H9 (cell line): Measurements from ENCODE around the gene SGO2. TPM values are rescaled to one million over a fixed set of nuclear protein-coding genes. Genes with fewer than 3 reads are reported as not detected.
"Not testable (repeated sequence)": the region's sequence is repeated elsewhere in the genome, so short reads cannot be mapped to it uniquely, and the experiment has no call there.

Source experiments
- DNase-seq: peaks from one replicate; pipeline ENCODE4 v3.0.0-alpha.2; 2017
- H2AFZ ChIP-seq: one replicate; pipeline ENCODE4 v1.6.1; 2013; ENCODE audit warnings: mild to moderate bottlenecking, low read length, control low read depth, moderate library complexity
- H2AK5ac ChIP-seq: 2 replicates; pipeline ENCODE4 v1.6.1; 2013; ENCODE audit warnings: low read length, control low read depth, mixed read lengths; ENCODE audit not compliant: insufficient read length
- H2BK120ac ChIP-seq: one replicate; pipeline ENCODE4 v1.6.1; 2013; ENCODE audit warnings: low read depth, mild to moderate bottlenecking, low read length, control low read depth, inconsistent platforms; ENCODE audit not compliant: poor library complexity, severe bottlenecking
- H2BK12ac ChIP-seq: 2 replicates; pipeline ENCODE4 v1.6.1; 2013; ENCODE audit warnings: low read length, control low read depth, mixed read lengths, low read depth; ENCODE audit not compliant: insufficient read length
- H2BK15ac ChIP-seq: 2 replicates; pipeline ENCODE4 v1.6.1; 2013; ENCODE audit warnings: low read depth, low read length, control low read depth
- H2BK20ac ChIP-seq: one replicate; pipeline ENCODE4 v1.6.1; 2013; ENCODE audit warnings: low read depth, mild to moderate bottlenecking, low read length, control low read depth, inconsistent platforms; ENCODE audit not compliant: poor library complexity, severe bottlenecking
- H2BK5ac ChIP-seq: 2 replicates; pipeline ENCODE4 v1.6.1; 2013; ENCODE audit warnings: low read length, control low read depth, mixed read lengths; ENCODE audit not compliant: insufficient read length
- H3K14ac ChIP-seq: 2 replicates; pipeline ENCODE4 v1.6.1; 2013; ENCODE audit warnings: low read length, control low read depth; ENCODE audit not compliant: insufficient read depth
- H3K18ac ChIP-seq: 2 replicates; pipeline ENCODE4 v1.6.1; 2013; ENCODE audit warnings: low read depth, mild to moderate bottlenecking, mixed read lengths, low read length, control low read depth; ENCODE audit not compliant: insufficient read length
- H3K23ac ChIP-seq: 2 replicates; pipeline ENCODE4 v1.6.1; 2013; ENCODE audit warnings: low read length, control low read depth, mixed read lengths, low read depth; ENCODE audit not compliant: insufficient read length
- H3K23me2 ChIP-seq: 2 replicates; pipeline ENCODE4 v1.6.1; 2013; ENCODE audit warnings: low read depth, mild to moderate bottlenecking, mixed read lengths, low read length, control low read depth; ENCODE audit not compliant: insufficient read length, poor library complexity, severe bottlenecking
- H3K27ac ChIP-seq: 2 replicates; pipeline ENCODE4 v1.5.1; 2013; ENCODE audit warnings: low read length, control low read depth, mixed read lengths, low read depth; ENCODE audit not compliant: insufficient read length
- H3K27me3 ChIP-seq: 2 replicates; pipeline ENCODE4 v1.6.1; 2013; ENCODE audit warnings: low read length, control low read depth, inconsistent platforms; ENCODE audit not compliant: insufficient read depth
- H3K4ac ChIP-seq: 2 replicates; pipeline ENCODE4 v1.6.1; 2013; ENCODE audit warnings: low read depth, mild to moderate bottlenecking, control low read depth, inconsistent platforms, low read length, moderate library complexity
- H3K4me1 ChIP-seq: 2 replicates; pipeline ENCODE4 v1.6.1; 2013; ENCODE audit warnings: low read length, control low read depth, inconsistent platforms; ENCODE audit not compliant: insufficient read depth
- H3K4me2 ChIP-seq: 2 replicates; pipeline ENCODE4 v1.6.1; 2013; ENCODE audit warnings: low read length, control low read depth, mixed read lengths; ENCODE audit not compliant: insufficient read length, insufficient read depth
- H3K56ac ChIP-seq: 2 replicates; pipeline ENCODE4 v1.6.1; 2013; ENCODE audit warnings: low read depth, mild to moderate bottlenecking, mixed read lengths, low read length, control low read depth; ENCODE audit not compliant: insufficient read length
- H3K79me1 ChIP-seq: 2 replicates; pipeline ENCODE4 v1.6.1; 2013; ENCODE audit warnings: low read depth, mild to moderate bottlenecking, moderate library complexity, low read length, control low read depth, inconsistent platforms; ENCODE audit not compliant: insufficient read depth, poor library complexity, severe bottlenecking
- H3K79me2 ChIP-seq: 2 replicates; pipeline ENCODE4 v1.6.1; 2013; ENCODE audit warnings: low read length, control low read depth, inconsistent platforms; ENCODE audit not compliant: insufficient read depth
- H3K9ac ChIP-seq: 2 replicates; pipeline ENCODE4 v1.6.1; 2013; ENCODE audit warnings: low read length, control low read depth, mixed read lengths; ENCODE audit not compliant: insufficient read length; ENCODE audit errors: extremely low read depth
- H3K9me3 ChIP-seq: one replicate; pipeline ENCODE4 v1.6.1; 2013; ENCODE audit warnings: low read depth, low read length, inconsistent platforms; ENCODE audit not compliant: control insufficient read depth
- H3T11ph ChIP-seq: one replicate; pipeline ENCODE4 v1.6.1; 2013; ENCODE audit warnings: mild to moderate bottlenecking, low read length, control low read depth, inconsistent platforms
- H4K20me1 ChIP-seq: one replicate; pipeline ENCODE4 v1.6.1; 2013; ENCODE audit not compliant: control insufficient read depth, insufficient read length, insufficient read depth
- H4K5ac ChIP-seq: 2 replicates; pipeline ENCODE4 v1.6.1; 2013; ENCODE audit warnings: low read depth, mild to moderate bottlenecking, mixed read lengths, low read length, control low read depth; ENCODE audit not compliant: insufficient read length
- H4K8ac ChIP-seq: replicated peaks from 2 replicates; pipeline ENCODE4 v1.6.1; 2013; ENCODE audit warnings: low read length, control low read depth, mixed read lengths, low read depth; ENCODE audit not compliant: insufficient read length
- H4K91ac ChIP-seq: 2 replicates; pipeline ENCODE4 v1.6.1; 2013; ENCODE audit warnings: low read depth, mild to moderate bottlenecking, moderate library complexity, mixed read lengths, low read length, control low read depth; ENCODE audit not compliant: insufficient read length
- H3K27ac Mint-ChIP-seq, 3 experiments: 2 replicates in 2 of 3; 3 replicates in 1 of 3; pipeline ENCODE4 v1.8.0; 2020 to 2021; ENCODE audit warnings: mixed read lengths in 3 of 3, mild to moderate bottlenecking in 1 of 3, moderate library complexity in 1 of 3
- H3K27me3 Mint-ChIP-seq: 2 replicates; pipeline ENCODE4 v1.8.0; 2021; ENCODE audit warnings: low read depth, mild to moderate bottlenecking, moderate library complexity, mixed read lengths
- H3K36me3 Mint-ChIP-seq, 3 experiments: 2 replicates in 2 of 3; 3 replicates in 1 of 3; pipeline ENCODE4 v1.8.0; 2020 to 2021; ENCODE audit warnings: low read depth in 3 of 3, mixed read lengths in 3 of 3; ENCODE audit not compliant: insufficient read depth in 1 of 3
- H3K4me1 Mint-ChIP-seq, 2 experiments: 2 replicates each; pipeline ENCODE4 v1.8.0; 2020; ENCODE audit warnings: mixed read lengths in 2 of 2
- H3K4me3 Mint-ChIP-seq, 2 experiments: 2 replicates in 1 of 2; 3 replicates in 1 of 2; pipeline ENCODE4 v1.8.0; 2020 to 2021; ENCODE audit warnings: mild to moderate bottlenecking in 2 of 2, mixed read lengths in 2 of 2, moderate library complexity in 1 of 2
- H3K9me3 Mint-ChIP-seq, 2 experiments: 2 replicates in 1 of 2; 3 replicates in 1 of 2; pipeline ENCODE4 v1.8.0; 2020; ENCODE audit warnings: mild to moderate bottlenecking in 2 of 2, mixed read lengths in 2 of 2, moderate library complexity in 1 of 2
- WGBS: extraction: QIAGEN DNeasy Blood & Tissue Kit; methylation state at CpG from one replicate; pipeline ENCODE4 v1.1.7; 2013; ENCODE audit warnings: missing lambda C conversion rate, low lambda C conversion rate, mixed read lengths; ENCODE audit not compliant: insufficient read length; ENCODE audit errors: extremely low coverage; 5-methylcytosine and 5-hydroxymethylcytosine counted together
- total RNA-seq: library from RNA; stranded (reverse); gene quantifications from 2 replicates; pipeline ENCODE4 v1.2.1, GENCODE V29; 2021
- TF ChIP-seq, protein P1 (sequence below): fragments of 200-600 bp; sonication (generic); conservative IDR thresholded peaks from 3 replicates; pipeline ENCODE4 v1.8.0; 2021; ENCODE audit warnings: antibody characterized with exemption, mild to moderate bottlenecking

SGO2 gene
- total RNA-seq, 1 experiment from 2014 or later: 25.6 TPM

DNA sequence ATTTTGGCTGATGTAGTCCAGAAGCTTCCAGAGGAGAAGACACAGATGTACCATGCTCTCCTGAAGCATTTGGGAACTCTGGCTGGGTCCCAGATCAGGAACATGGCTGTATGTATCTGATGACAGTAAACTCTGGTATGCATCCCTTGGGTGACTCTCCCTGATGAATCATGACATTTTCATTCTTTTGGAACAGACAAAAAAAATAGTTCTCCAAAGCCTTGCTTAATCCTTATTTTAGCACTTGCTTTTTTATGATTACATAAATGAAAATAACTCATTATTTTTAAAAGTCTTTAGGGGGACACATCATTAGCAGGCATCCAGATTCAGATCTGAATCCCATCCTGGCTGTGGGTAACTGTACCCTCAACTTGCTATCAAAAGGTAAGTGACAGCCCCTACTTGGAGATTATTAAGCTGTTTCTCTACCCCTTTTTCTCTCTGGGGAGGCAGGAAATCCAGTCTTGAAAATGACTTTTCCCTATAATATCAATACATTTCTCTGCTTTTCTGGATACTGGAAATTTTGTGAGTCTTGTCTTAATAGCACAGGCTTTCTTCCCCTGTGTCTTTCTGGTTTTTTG is 83.1 kb downstream of the SGO2 start:
- TF ChIP-seq, protein P1, sequence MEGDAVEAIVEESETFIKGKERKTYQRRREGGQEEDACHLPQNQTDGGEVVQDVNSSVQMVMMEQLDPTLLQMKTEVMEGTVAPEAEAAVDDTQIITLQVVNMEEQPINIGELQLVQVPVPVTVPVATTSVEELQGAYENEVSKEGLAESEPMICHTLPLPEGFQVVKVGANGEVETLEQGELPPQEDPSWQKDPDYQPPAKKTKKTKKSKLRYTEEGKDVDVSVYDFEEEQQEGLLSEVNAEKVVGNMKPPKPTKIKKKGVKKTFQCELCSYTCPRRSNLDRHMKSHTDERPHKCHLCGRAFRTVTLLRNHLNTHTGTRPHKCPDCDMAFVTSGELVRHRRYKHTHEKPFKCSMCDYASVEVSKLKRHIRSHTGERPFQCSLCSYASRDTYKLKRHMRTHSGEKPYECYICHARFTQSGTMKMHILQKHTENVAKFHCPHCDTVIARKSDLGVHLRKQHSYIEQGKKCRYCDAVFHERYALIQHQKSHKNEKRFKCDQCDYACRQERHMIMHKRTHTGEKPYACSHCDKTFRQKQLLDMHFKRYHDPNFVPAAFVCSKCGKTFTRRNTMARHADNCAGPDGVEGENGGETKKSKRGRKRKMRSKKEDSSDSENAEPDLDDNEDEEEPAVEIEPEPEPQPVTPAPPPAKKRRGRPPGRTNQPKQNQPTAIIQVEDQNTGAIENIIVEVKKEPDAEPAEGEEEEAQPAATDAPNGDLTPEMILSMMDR: no peak
- Histone ChIP-seq H2BK120ac (no peak overlapping the region), H3K4me1 (no peaks in the 10 kb centered on the region), H4K8ac (no peak overlapping the region), H2AK5ac (no peak overlapping the region), H3K4ac (no peak overlapping the region), H3K18ac (no peak overlapping the region), H3K14ac (no peak overlapping the region), H2BK20ac (no peak overlapping the region), H3K9ac (no peak overlapping the region), H3K4me2 (no peak overlapping the region), H3K27me3 (no peaks in the 10 kb centered on the region), H3K79me1 (no peaks in the 10 kb centered on the region), H3K23ac (no peak overlapping the region), H2AFZ (no peak overlapping the region), H2BK12ac (no peak overlapping the region), H4K91ac (no peak overlapping the region), H3K56ac (no peak overlapping the region), H2BK15ac (no peak overlapping the region), H3K23me2 (no peaks in the 10 kb centered on the region), H3T11ph (no peak overlapping the region), H3K27ac (no peak overlapping the region), H4K20me1 (no peaks in the 10 kb centered on the region), H2BK5ac (no peak overlapping the region), H3K79me2 (no peaks in the 10 kb centered on the region), H4K5ac (no peak overlapping the region), H3K9me3 (no peaks in the 10 kb centered on the region)
- no peaks in the 10 kb centered on the region for H3K4me1 Mint-ChIP-seq
- no peaks in the 10 kb centered on the region for H3K27me3 Mint-ChIP-seq
- peaks cover 0 to 17% (median 15%) of the 10 kb centered on the region in 3 experiments; a peak in 3 of 7 replicates for H3K36me3 Mint-ChIP-seq
- no peak for DNase-seq
- no peak overlapping the region for H3K27ac Mint-ChIP-seq
- H3K4me3 Mint-ChIP-seq: no peak overlapping the region
- peaks cover 0 to 5% of the 10 kb centered on the region in 2 experiments; a peak in 1 of 5 replicates for H3K9me3 Mint-ChIP-seq

DNA sequence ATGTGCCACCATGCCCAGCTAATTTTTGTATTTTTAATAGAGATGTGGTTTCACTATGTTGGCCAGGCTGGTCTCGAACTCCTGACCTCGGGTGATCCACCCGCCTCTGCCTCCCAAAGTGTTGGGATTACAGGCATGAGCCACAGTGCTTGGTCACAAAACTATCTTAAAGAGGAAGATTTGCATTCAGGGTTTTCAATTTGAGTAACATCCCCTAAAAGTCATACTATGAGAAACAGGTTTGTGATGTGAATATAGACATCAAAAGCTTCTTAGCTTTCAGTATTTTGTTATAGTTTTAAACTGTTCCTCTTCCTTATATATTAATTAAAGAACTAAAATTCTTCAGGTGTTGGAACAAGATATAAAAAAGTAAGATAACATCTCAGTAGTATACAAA is 84.2 kb downstream of the SGO2 start:
- not testable (repeated sequence) for H2BK12ac ChIP-seq, H3K9ac ChIP-seq, H3K14ac ChIP-seq, H4K20me1 ChIP-seq, H3K79me2 ChIP-seq, H3K56ac ChIP-seq, H3K4me3 Mint-ChIP-seq, DNase-seq, H3K9me3 Mint-ChIP-seq, H3K4ac ChIP-seq, H3K4me2 ChIP-seq, H3K27me3 ChIP-seq, H3K27ac Mint-ChIP-seq, H3K23me2 ChIP-seq, H2BK5ac ChIP-seq, H3T11ph ChIP-seq, H3K79me1 ChIP-seq, H2BK20ac ChIP-seq, H3K4me1 Mint-ChIP-seq, H3K27ac ChIP-seq, H2BK120ac ChIP-seq, H2AFZ ChIP-seq, H3K4me1 ChIP-seq, H3K23ac ChIP-seq, H4K5ac ChIP-seq, H4K91ac ChIP-seq, H3K27me3 Mint-ChIP-seq, H2BK15ac ChIP-seq, H4K8ac ChIP-seq, H3K18ac ChIP-seq, H3K9me3 ChIP-seq, H2AK5ac ChIP-seq
- no CpG with 5 or more reads among the region's 3 CpGs for WGBS
- H3K36me3 Mint-ChIP-seq: peaks cover 0 to 17% (median 15%) of the 10 kb centered on the region in 3 experiments; a peak in 3 of 7 replicates
